Endodermal cell (in vitro differentiated cells): ENCODE data around the gene TMTC2. TPM values are rescaled to one million over a fixed set of nuclear protein-coding genes. Genes with fewer than 3 reads are reported as not detected.

Experiments
- DNase-seq: peaks from one replicate; pipeline ENCODE4 v3.0.0-alpha.2; 2017
- H3K27ac ChIP-seq: 2 replicates; pipeline ENCODE4 v1.5.1; 2013; ENCODE audit warnings: mild to moderate bottlenecking, low read depth, low read length, moderate library complexity
- H3K27me3 ChIP-seq: 2 replicates; pipeline ENCODE4 v1.6.1; 2013; ENCODE audit warnings: mild to moderate bottlenecking, low read length, moderate library complexity; ENCODE audit not compliant: insufficient read depth, control insufficient read depth, poor library complexity, severe bottlenecking
- H3K36me3 ChIP-seq: 2 replicates; pipeline ENCODE4 v1.7.0; 2013; ENCODE audit warnings: mild to moderate bottlenecking, low read length, moderate library complexity; ENCODE audit not compliant: control insufficient read depth, insufficient read depth
- H3K4me1 ChIP-seq: one replicate; pipeline ENCODE4 v1.7.0; 2013; ENCODE audit warnings: low read length; ENCODE audit not compliant: control insufficient read depth, insufficient read depth
- H3K4me3 ChIP-seq: 2 replicates; pipeline ENCODE4 v1.5.1; 2013; ENCODE audit warnings: mild to moderate bottlenecking, low read length, moderate library complexity
- H3K9ac ChIP-seq: 2 replicates; pipeline ENCODE4 v1.6.1; 2013; ENCODE audit warnings: mild to moderate bottlenecking, low read length, moderate library complexity; ENCODE audit not compliant: poor library complexity, severe bottlenecking; ENCODE audit errors: extremely low read depth
- H3K9me3 ChIP-seq: 2 replicates; pipeline ENCODE4 v1.6.1; 2013; ENCODE audit warnings: mild to moderate bottlenecking, low read length, moderate library complexity; ENCODE audit not compliant: control insufficient read depth
- H3K27ac Mint-ChIP-seq: 2 replicates; pipeline ENCODE4 v1.8.0; 2020; ENCODE audit warnings: mixed read lengths
- H3K27me3 Mint-ChIP-seq: 2 replicates; pipeline ENCODE4 v1.8.0; 2021; ENCODE audit warnings: mild to moderate bottlenecking, mixed read lengths; ENCODE audit not compliant: insufficient read depth
- H3K36me3 Mint-ChIP-seq: 2 replicates; pipeline ENCODE4 v1.8.0; 2020; ENCODE audit warnings: low read depth, mixed read lengths
- H3K4me1 Mint-ChIP-seq: 2 replicates; pipeline ENCODE4 v1.8.0; 2020; ENCODE audit warnings: mixed read lengths
- H3K4me3 Mint-ChIP-seq: 2 replicates; pipeline ENCODE4 v1.8.0; 2020; ENCODE audit warnings: mild to moderate bottlenecking, moderate library complexity, mixed read lengths
- H3K9me3 Mint-ChIP-seq: 2 replicates; pipeline ENCODE4 v1.8.0; 2020; ENCODE audit warnings: mild to moderate bottlenecking, mixed read lengths
- WGBS, 2 experiments: methylation state at CpG; one replicate each; pipeline versions ENCODE4 v1.1.5 to v1.1.7; 2013; ENCODE audit warnings: missing lambda C conversion rate in 2 of 2, mixed read lengths in 1 of 2; ENCODE audit not compliant: insufficient coverage in 1 of 2, insufficient read length in 1 of 2; 5-methylcytosine and 5-hydroxymethylcytosine counted together
- total RNA-seq, 2 donors: library from RNA; stranded (reverse); fragmentation: NEBNext Ultra II Directional in 1 of 2; extraction: Animal tissue kit (Norgen Biotek cat#: 25700) in 1 of 2; gene quantifications; 2 replicates in 1 of 2; 3 replicates in 1 of 2; pipeline ENCODE4 v1.2.1, GENCODE V29; 2021
- TF ChIP-seq, protein P1 (sequence below): fragments of 200-600 bp; sonication (generic); conservative IDR thresholded peaks from 2 replicates; pipeline ENCODE4 v1.5.0; 2021; ENCODE audit warnings: antibody characterized with exemption, mild to moderate bottlenecking

The TMTC2 gene
- total RNA-seq, 2 donors from 2014 or later: 7.2 to 10.8 TPM

DNA sequence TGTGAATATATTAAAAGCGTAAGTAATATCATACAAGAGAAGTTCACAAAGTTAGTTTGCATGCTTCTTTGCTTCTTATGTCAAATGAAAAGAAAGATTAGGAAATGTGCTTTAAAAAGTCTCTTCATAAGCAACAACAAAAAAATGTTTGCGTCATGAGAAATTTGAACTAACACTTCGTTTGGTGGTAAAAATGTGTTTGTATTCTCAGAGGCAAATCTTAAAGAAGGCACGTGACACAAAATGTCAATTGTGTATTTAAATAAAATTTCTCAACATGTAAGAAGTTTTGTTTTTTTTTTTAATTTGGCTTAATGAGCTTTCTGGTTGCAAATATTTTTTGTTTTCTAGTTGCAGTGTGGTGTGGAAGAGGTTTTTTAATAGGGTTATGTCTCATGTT lies 93.8 kb downstream of the TMTC2 start:
- Mint-ChIP-seq H3K27ac (no peak overlapping the region), H3K4me1 (peaks cover 26% of the 10 kb centered on the region), H3K9me3 (peaks cover 2% of the 10 kb centered on the region), H3K4me3 (no peak overlapping the region), H3K27me3 (no peaks in the 10 kb centered on the region), H3K36me3 (peaks cover 2% of the 10 kb centered on the region)
- Histone ChIP-seq H3K9me3 (no peaks in the 10 kb centered on the region), H3K36me3 (no peaks in the 10 kb centered on the region), H3K4me3 (no peak overlapping the region), H3K4me1 (no peaks in the 10 kb centered on the region), H3K27ac (peak overlapping the region; percentile 81), H3K9ac (no peak overlapping the region), H3K27me3 (no peaks in the 10 kb centered on the region)
- 84 to 87% methylated on average over 3 to 4 of the region's 4 CpGs for WGBS, 2 experiments
- TF ChIP-seq, protein P1, sequence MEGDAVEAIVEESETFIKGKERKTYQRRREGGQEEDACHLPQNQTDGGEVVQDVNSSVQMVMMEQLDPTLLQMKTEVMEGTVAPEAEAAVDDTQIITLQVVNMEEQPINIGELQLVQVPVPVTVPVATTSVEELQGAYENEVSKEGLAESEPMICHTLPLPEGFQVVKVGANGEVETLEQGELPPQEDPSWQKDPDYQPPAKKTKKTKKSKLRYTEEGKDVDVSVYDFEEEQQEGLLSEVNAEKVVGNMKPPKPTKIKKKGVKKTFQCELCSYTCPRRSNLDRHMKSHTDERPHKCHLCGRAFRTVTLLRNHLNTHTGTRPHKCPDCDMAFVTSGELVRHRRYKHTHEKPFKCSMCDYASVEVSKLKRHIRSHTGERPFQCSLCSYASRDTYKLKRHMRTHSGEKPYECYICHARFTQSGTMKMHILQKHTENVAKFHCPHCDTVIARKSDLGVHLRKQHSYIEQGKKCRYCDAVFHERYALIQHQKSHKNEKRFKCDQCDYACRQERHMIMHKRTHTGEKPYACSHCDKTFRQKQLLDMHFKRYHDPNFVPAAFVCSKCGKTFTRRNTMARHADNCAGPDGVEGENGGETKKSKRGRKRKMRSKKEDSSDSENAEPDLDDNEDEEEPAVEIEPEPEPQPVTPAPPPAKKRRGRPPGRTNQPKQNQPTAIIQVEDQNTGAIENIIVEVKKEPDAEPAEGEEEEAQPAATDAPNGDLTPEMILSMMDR: no peak
- no peak for DNase-seq

DNA sequence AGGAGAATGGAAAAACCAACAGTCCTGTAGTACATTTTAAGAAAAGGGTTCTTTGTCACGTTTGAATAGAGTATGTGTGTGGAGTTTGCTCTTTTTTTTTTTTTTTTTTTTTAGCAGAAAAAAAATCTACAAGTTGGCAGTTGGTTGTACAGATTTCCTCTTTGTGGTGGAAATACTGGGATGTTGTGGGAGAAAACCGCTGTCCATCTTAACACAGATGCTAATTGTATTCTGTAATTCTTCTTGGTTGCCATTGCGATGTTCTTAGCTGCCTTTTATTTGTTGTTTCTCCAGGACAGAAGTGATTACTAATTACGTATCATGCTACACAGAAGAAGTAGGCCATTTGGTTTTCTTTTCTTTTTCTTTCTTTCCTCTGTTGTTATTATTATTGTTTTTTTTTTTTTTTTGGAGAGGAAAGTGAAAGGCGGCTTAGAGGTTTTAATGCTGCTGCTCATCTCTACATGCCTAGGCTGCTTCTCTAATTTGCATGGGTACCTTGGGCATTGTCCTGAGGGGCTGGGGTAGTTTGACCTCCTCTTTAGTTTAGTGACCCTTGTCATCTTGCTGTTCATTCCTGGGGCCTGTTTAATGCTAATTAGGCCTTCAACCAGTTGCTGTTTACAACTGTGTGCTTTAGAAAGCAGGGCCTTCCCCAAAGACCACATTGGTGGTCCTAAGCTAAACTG lies 94.7 kb downstream of the TMTC2 start:
- no peaks in the 10 kb centered on the region for H3K4me1 ChIP-seq
- Mint-ChIP-seq H3K9me3 (peaks cover 2% of the 10 kb centered on the region), H3K4me1 (peaks cover 31% of the 10 kb centered on the region), H3K27me3 (no peaks in the 10 kb centered on the region), H3K4me3 (no peak overlapping the region), H3K27ac (no peak overlapping the region), H3K36me3 (peaks cover 2% of the 10 kb centered on the region)
- no peaks in the 10 kb centered on the region for H3K27me3 ChIP-seq
- H3K9ac ChIP-seq: no peak overlapping the region
- H3K27ac ChIP-seq: peak overlapping the region; percentile 81
- H3K9me3 ChIP-seq: no peaks in the 10 kb centered on the region
- TF ChIP-seq, protein P1: no peak
- 67% methylated on average over 5 of the region's 5 CpGs; no CpG with 5 or more reads in 1 of the 2 experiments for WGBS, 2 experiments
- no peak for DNase-seq
- H3K36me3 ChIP-seq: no peaks in the 10 kb centered on the region
- H3K4me3 ChIP-seq: no peak overlapping the region

- no peaks in the 10 kb centered on the region for H3K27me3 ChIP-seq
- Mint-ChIP-seq H3K27ac (no peak overlapping the region), H3K36me3 (no peaks in the 10 kb centered on the region), H3K4me1 (peaks cover 31% of the 10 kb centered on the region), H3K4me3 (no peak overlapping the region), H3K9me3 (peaks cover 2% of the 10 kb centered on the region), H3K27me3 (no peaks in the 10 kb centered on the region)
- H3K4me1 ChIP-seq: no peaks in the 10 kb centered on the region
- H3K9me3 ChIP-seq: no peaks in the 10 kb centered on the region
- WGBS, 2 experiments: 73 to 96% methylated on average over 2 of the region's 2 CpGs
- H3K36me3 ChIP-seq: no peaks in the 10 kb centered on the region
- no peak overlapping the region for H3K9ac ChIP-seq
- no peak for DNase-seq
- H3K27ac ChIP-seq: no peak overlapping the region
- TF ChIP-seq, protein P1: no peak
- H3K4me3 ChIP-seq: no peak overlapping the region
These were observed 96.7 kb downstream of the TMTC2 start for GRCh38 chr12:82783435-82783834.
